HL-60 (cell line): ENCODE measurements around the gene TSPAN33.

Experiments
- DNase-seq, 2 experiments: peaks; one replicate each; pipeline ENCODE4 v3.0.0-alpha.2; 2010 to 2020; ENCODE audit warnings: low read depth in 1 of 2, low spot score in 1 of 2
- H3K27ac ChIP-seq: fragments of 250-450 bp; sonication (Bioruptor Pico); replicated peaks from 2 replicates; pipeline ENCODE4 v1.5.1; 2020; ENCODE audit warnings: mild to moderate bottlenecking, moderate library complexity
- H3K27me3 ChIP-seq: fragments of 250-450 bp; sonication (Bioruptor Pico); 2 replicates; pipeline ENCODE4 v1.5.1; 2021; ENCODE audit warnings: mild to moderate bottlenecking, moderate library complexity; ENCODE audit not compliant: insufficient read depth, poor library complexity, severe bottlenecking
- H3K4me3 ChIP-seq: replicated peaks from 2 replicates; pipeline ENCODE4 v1.5.1; 2011; ENCODE audit warnings: mild to moderate bottlenecking, control low read depth, low read length; ENCODE audit not compliant: insufficient read depth
- CTCF ChIP-seq: IDR thresholded peaks from one replicate; pipeline ENCODE4 v1.5.1; 2011; ENCODE audit warnings: low read length, control low read depth, inconsistent platforms; ENCODE audit not compliant: insufficient read depth
- GABPA ChIP-seq: IDR thresholded peaks from 2 replicates; pipeline ENCODE4 v1.6.1; 2012; ENCODE audit warnings: low read depth
- POLR2AphosphoS5 ChIP-seq: IDR thresholded peaks from 2 replicates; pipeline ENCODE4 v1.6.1; 2012; ENCODE audit warnings: low read depth
- REST ChIP-seq: IDR thresholded peaks from 2 replicates; pipeline ENCODE4 v1.6.1; 2012; ENCODE audit warnings: low read depth; ENCODE audit not compliant: insufficient replicate concordance
- SPI1 ChIP-seq: IDR thresholded peaks from 2 replicates; pipeline ENCODE4 v1.6.1; 2012; ENCODE audit warnings: low read depth, mild to moderate bottlenecking, borderline replicate concordance

The TSPAN33 gene

GRCh38 chr7:129157651-129158050, 13.1 kb downstream of the TSPAN33 start:
- no peak overlapping the region for H3K27ac ChIP-seq
- TF ChIP-seq REST = no peak
- TF ChIP-seq GABPA = no peak
- TF ChIP-seq SPI1 = no peak
- TF ChIP-seq CTCF = no peak
- no peak for TF ChIP-seq POLR2AphosphoS5
- no peak overlapping the region for H3K4me3 ChIP-seq
- H3K27me3 ChIP-seq = no peaks in the 10 kb centered on the region
- DNase-seq = no peak

GRCh38 chr7:129159539-129159938, 15.0 kb downstream of the TSPAN33 start:
- H3K27me3 ChIP-seq = no peaks in the 10 kb centered on the region
- DNase-seq = no peak
- no peak overlapping the region for H3K27ac ChIP-seq
- no peak for TF ChIP-seq REST
- no peak for TF ChIP-seq CTCF
- TF ChIP-seq GABPA = no peak
- no peak for TF ChIP-seq POLR2AphosphoS5
- H3K4me3 ChIP-seq = no peak overlapping the region

GRCh38 chr7:129160161-129160905, 15.8 kb downstream of the TSPAN33 start:
- Histone ChIP-seq H3K27me3 (no peaks in the 10 kb centered on the region), H3K4me3 (no peak overlapping the region), H3K27ac (no peak overlapping the region)
- TF ChIP-seq SPI1 = no peak
- no peak for TF ChIP-seq REST
- no peak for TF ChIP-seq POLR2AphosphoS5
- no peak for TF ChIP-seq GABPA
- TF ChIP-seq CTCF = no peak
- no peak for DNase-seq
